Nephron progenitor cell (in vitro differentiated cells): ENCODE results near the gene CFAP46.
A peak's percentile ranks its signal among the peaks of the same experiment; 100 is the strongest.

Experiments
- DNase-seq: peaks from one replicate; pipeline ENCODE4 v3.0.0; 2021
- H3K27ac Mint-ChIP-seq: 2 replicates; pipeline ENCODE4 v1.8.0; 2021; ENCODE audit warnings: mild to moderate bottlenecking, moderate library complexity, mixed read lengths
- H3K27me3 Mint-ChIP-seq: 2 replicates; pipeline ENCODE4 v1.8.0; 2021; ENCODE audit warnings: mild to moderate bottlenecking, low read depth, mixed read lengths; ENCODE audit not compliant: poor library complexity
- H3K36me3 Mint-ChIP-seq: 2 replicates; pipeline ENCODE4 v1.8.0; 2021; ENCODE audit warnings: low read depth, mixed read lengths
- H3K4me1 Mint-ChIP-seq: 2 replicates; pipeline ENCODE4 v1.8.0; 2021; ENCODE audit warnings: mixed read lengths
- H3K4me3 Mint-ChIP-seq: 2 replicates; pipeline ENCODE4 v1.8.0; 2021; ENCODE audit warnings: mild to moderate bottlenecking, moderate library complexity, mixed read lengths
- H3K9me3 Mint-ChIP-seq: 2 replicates; pipeline ENCODE4 v1.8.0; 2021; ENCODE audit warnings: mild to moderate bottlenecking, moderate library complexity, mixed read lengths
- CTCF ChIP-seq: fragments of 200-600 bp; sonication (generic); IDR thresholded peaks from 2 replicates; pipeline ENCODE4 v1.5.0; 2021; ENCODE audit warnings: antibody characterized with exemption

The CFAP46 gene

GRCh38 chr10:132783940-132784865, 158.2 kb downstream of the CFAP46 start:
- Mint-ChIP-seq H3K27me3 (peaks cover 78% of the 10 kb centered on the region), H3K4me3 (peak overlapping the region; percentile 68), H3K27ac (no peak overlapping the region), H3K36me3 (peaks cover 18% of the 10 kb centered on the region), H3K9me3 (no peaks in the 10 kb centered on the region), H3K4me1 (peaks cover 22% of the 10 kb centered on the region)
- TF ChIP-seq CTCF: no peak
- DNase-seq: no peak

GRCh38 chr10:132783165-132783939, 159.0 kb downstream of the CFAP46 start:
- Mint-ChIP-seq H3K27me3 (peaks cover 70% of the 10 kb centered on the region), H3K4me1 (peaks cover 22% of the 10 kb centered on the region), H3K9me3 (no peaks in the 10 kb centered on the region), H3K4me3 (peak overlapping the region; percentile 68), H3K27ac (no peak overlapping the region), H3K36me3 (peaks cover 18% of the 10 kb centered on the region)
- peak; percentile 41 for DNase-seq
- TF ChIP-seq CTCF: no peak

- Mint-ChIP-seq H3K27me3 (peaks cover 59% of the 10 kb centered on the region), H3K36me3 (peaks cover 18% of the 10 kb centered on the region), H3K4me3 (no peak overlapping the region), H3K27ac (no peak overlapping the region), H3K9me3 (no peaks in the 10 kb centered on the region), H3K4me1 (peaks cover 22% of the 10 kb centered on the region)
- DNase-seq: no peak
- no peak for TF ChIP-seq CTCF
Observed at GRCh38 chr10:132781556-132781955, 160.8 kb downstream of the CFAP46 start.

- H3K36me3 Mint-ChIP-seq: peaks cover 18% of the 10 kb centered on the region
- peaks cover 54% of the 10 kb centered on the region for H3K27me3 Mint-ChIP-seq
- H3K4me1 Mint-ChIP-seq: peaks cover 22% of the 10 kb centered on the region
- H3K27ac Mint-ChIP-seq: no peak overlapping the region
- H3K4me3 Mint-ChIP-seq: no peak overlapping the region
- TF ChIP-seq CTCF: no peak
- no peaks in the 10 kb centered on the region for H3K9me3 Mint-ChIP-seq
- no peak for DNase-seq
Observed at GRCh38 chr10:132780356-132780755, 162.0 kb downstream of the CFAP46 start.

- peaks cover 22% of the 10 kb centered on the region for H3K4me1 Mint-ChIP-seq
- no peak for TF ChIP-seq CTCF
- peaks cover 18% of the 10 kb centered on the region for H3K36me3 Mint-ChIP-seq
- no peak overlapping the region for H3K27ac Mint-ChIP-seq
- H3K4me3 Mint-ChIP-seq: no peak overlapping the region
- DNase-seq: peak; percentile 35
- H3K27me3 Mint-ChIP-seq: peaks cover 47% of the 10 kb centered on the region
- no peaks in the 10 kb centered on the region for H3K9me3 Mint-ChIP-seq
Observed at GRCh38 chr10:132779549-132780294, 162.6 kb downstream of the CFAP46 start.
